Neural progenitor cell (in vitro differentiated cells): ENCODE measurements around the gene WNT9A.

ENCODE experiments used
- CTCF ChIP-seq: fragments of 200-600 bp; sonication (generic); IDR thresholded peaks from 2 replicates; pipeline ENCODE4 v1.5.1; 2017; ENCODE audit warnings: antibody characterized with exemption, mild to moderate bottlenecking
- EZH2 ChIP-seq: fragments of 200-600 bp; sonication (generic); IDR thresholded peaks from 2 replicates; pipeline ENCODE4 v1.6.1; 2017; ENCODE audit warnings: antibody characterized with exemption, mild to moderate bottlenecking, moderate library complexity
- EZH2phosphoT487 ChIP-seq: fragments of 200-600 bp; sonication (generic); IDR thresholded peaks from 2 replicates; pipeline ENCODE4 v1.6.1; 2017; ENCODE audit warnings: antibody characterized with exemption

- TF ChIP-seq CTCF (no peak), EZH2 (no peak), EZH2phosphoT487 (no peak)
Observed at GRCh38 chr1:227913764-227914721, 33.7 kb downstream of the WNT9A start.
